ENCODE data around the gene CDH4.

DNA sequence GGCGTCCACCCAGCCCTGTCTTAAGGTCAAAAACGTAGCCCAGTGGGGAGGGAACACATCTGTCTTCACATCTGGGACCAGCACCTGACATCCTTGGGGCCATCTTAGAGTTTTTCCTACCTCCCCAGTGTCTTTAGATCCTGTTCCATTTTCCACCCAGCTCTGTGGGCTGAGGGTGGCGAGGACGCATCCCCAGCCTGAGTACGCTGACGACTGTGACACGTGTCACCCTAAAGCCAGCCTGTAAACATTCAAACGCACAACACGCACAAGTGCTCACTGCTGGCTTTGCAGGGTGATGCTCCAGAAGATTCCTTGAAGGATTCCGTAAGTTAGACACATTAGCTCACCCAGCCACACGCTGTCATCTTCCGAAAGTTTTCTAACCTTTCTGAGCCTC is 597.8 kb downstream of the CDH4 start:
- no peak for TF ChIP-seq POLR2A (IDR thresholded peaks at IDR 0.05)
- no peak for TF ChIP-seq EP300 (IDR thresholded peaks at IDR 0.05)
- TF ChIP-seq, protein P1, sequence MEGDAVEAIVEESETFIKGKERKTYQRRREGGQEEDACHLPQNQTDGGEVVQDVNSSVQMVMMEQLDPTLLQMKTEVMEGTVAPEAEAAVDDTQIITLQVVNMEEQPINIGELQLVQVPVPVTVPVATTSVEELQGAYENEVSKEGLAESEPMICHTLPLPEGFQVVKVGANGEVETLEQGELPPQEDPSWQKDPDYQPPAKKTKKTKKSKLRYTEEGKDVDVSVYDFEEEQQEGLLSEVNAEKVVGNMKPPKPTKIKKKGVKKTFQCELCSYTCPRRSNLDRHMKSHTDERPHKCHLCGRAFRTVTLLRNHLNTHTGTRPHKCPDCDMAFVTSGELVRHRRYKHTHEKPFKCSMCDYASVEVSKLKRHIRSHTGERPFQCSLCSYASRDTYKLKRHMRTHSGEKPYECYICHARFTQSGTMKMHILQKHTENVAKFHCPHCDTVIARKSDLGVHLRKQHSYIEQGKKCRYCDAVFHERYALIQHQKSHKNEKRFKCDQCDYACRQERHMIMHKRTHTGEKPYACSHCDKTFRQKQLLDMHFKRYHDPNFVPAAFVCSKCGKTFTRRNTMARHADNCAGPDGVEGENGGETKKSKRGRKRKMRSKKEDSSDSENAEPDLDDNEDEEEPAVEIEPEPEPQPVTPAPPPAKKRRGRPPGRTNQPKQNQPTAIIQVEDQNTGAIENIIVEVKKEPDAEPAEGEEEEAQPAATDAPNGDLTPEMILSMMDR (IDR thresholded peaks at IDR 0.05), result no peak

Measured in upper lobe of left lung (tissue), 4 donors.